ENCODE measurements around the gene CCSER1.
"Not testable (repeated sequence)": the region's sequence is repeated elsewhere in the genome, so short reads cannot be mapped to it uniquely, and the experiment has no call there.

Gene CCSER1

GRCh38 chr4:91087743-91088142 is 960.5 kb downstream of the CCSER1 start:
- no peak for DNase-seq

GRCh38 chr4:91089178-91089577 is 962.0 kb downstream of the CCSER1 start:
- no peak for DNase-seq

- no peak for DNase-seq
Measured at GRCh38 chr4:91092398-91092980, 965.3 kb downstream of the CCSER1 start.

- DNase-seq, result not testable (repeated sequence)
Measured at GRCh38 chr4:91094220-91094619, 967.0 kb downstream of the CCSER1 start.

GRCh38 chr4:91099666-91100065 is 972.5 kb downstream of the CCSER1 start:
- no peak for DNase-seq

- DNase-seq, result no peak
Measured at GRCh38 chr4:91108751-91109150, 981.6 kb downstream of the CCSER1 start.

- no peak for DNase-seq
Measured at GRCh38 chr4:91111556-91111955, 984.4 kb downstream of the CCSER1 start.

- DNase-seq, result peak in 1 of 2 experiments; percentile 8
Measured at GRCh38 chr4:91113130-91113706, 986.0 kb downstream of the CCSER1 start.

GRCh38 chr4:91114386-91114785 is 987.2 kb downstream of the CCSER1 start:
- no peak for DNase-seq

- no peak for DNase-seq
Measured at GRCh38 chr4:91116861-91117260, 989.7 kb downstream of the CCSER1 start.

- no peak for DNase-seq
Measured at GRCh38 chr4:91118597-91118996, 991.4 kb downstream of the CCSER1 start.

- DNase-seq, result no peak
Measured at GRCh38 chr4:91123742-91124141, 996.5 kb downstream of the CCSER1 start.

- DNase-seq, result no peak
Measured at GRCh38 chr4:91127192-91127591, 1000.0 kb downstream of the CCSER1 start.

GRCh38 chr4:91127831-91128230 is 1000.6 kb downstream of the CCSER1 start:
- no peak for DNase-seq

GRCh38 chr4:91128519-91128918 is 1001.3 kb downstream of the CCSER1 start:
- DNase-seq, result no peak

- DNase-seq, result no peak
Measured at GRCh38 chr4:91147067-91147466, 1019.9 kb downstream of the CCSER1 start.

GRCh38 chr4:91154041-91154440 is 1026.8 kb downstream of the CCSER1 start:
- DNase-seq, result not testable (repeated sequence)

GRCh38 chr4:91167864-91168653 is 1040.9 kb downstream of the CCSER1 start:
- not testable (repeated sequence) for DNase-seq

GRCh38 chr4:91170768-91171167 is 1043.6 kb downstream of the CCSER1 start:
- no peak for DNase-seq

GRCh38 chr4:91171217-91171616 is 1044.0 kb downstream of the CCSER1 start:
- DNase-seq, result no peak

- DNase-seq, result not testable (repeated sequence)
Measured at GRCh38 chr4:91185061-91185460, 1057.9 kb downstream of the CCSER1 start.

- no peak for DNase-seq
Measured at GRCh38 chr4:91198951-91199350, 1071.8 kb downstream of the CCSER1 start.

GRCh38 chr4:91207535-91207934 is 1080.3 kb downstream of the CCSER1 start:
- no peak for DNase-seq

- DNase-seq, result no peak
Measured at GRCh38 chr4:91212211-91212610, 1085.0 kb downstream of the CCSER1 start.
